Measurements from ENCODE around the gene SGCG.
"Not testable (repeated sequence)": the region's sequence is repeated elsewhere in the genome, so short reads cannot be mapped to it uniquely, and the experiment has no call there.

Gene SGCG

GRCh38 chr13:23212671-23213070 is 31.9 kb downstream of the SGCG start:
- no peak for DNase-seq

DNA sequence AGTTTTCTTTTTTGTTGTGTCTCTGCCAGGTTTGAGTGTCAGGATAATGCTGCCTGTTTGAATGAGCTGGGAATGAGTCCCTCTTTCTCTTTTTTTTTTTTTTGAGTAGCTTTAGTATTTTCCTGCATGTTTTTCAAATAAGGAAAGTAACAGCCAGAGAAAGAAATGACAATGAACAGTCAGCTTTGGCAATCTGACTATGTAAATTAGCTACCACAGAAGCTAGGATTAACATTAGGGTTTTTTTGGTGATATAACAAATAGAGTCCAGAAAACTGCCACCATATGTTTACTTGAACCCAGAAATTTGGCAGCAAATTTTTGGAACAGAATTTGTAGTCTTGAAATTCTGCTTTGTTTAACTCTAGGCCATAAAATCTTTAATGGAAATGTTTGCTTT is 50.5 kb downstream of the SGCG start:
- DNase-seq: no peak

DNA sequence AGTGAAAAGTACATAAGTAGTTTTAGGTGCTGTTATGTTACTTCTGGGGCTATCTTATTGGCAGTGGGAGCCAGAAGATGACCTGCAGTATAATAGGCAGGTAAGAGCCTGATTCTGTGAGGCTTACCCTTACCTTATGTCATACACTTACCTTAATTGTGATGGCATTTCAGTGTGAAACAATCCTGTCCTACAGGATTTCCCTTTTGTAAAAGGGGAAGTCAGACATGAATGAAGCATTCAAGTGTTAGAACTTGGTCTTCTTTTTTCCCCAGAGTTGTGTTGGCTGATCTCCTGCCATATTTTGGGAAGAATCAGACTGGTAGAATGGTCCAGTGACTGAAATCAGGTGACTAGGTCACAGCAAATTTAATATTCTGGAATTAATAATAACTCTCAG is 55.2 kb downstream of the SGCG start:
- DNase-seq: no peak

- no peak for DNase-seq
Measured at GRCh38 chr13:23243066-23243465, 62.3 kb downstream of the SGCG start.

- DNase-seq: not testable (repeated sequence)
Measured at GRCh38 chr13:23248410-23248809, 67.6 kb downstream of the SGCG start.

GRCh38 chr13:23254506-23254905 is 73.7 kb downstream of the SGCG start:
- DNase-seq: no peak

DNA sequence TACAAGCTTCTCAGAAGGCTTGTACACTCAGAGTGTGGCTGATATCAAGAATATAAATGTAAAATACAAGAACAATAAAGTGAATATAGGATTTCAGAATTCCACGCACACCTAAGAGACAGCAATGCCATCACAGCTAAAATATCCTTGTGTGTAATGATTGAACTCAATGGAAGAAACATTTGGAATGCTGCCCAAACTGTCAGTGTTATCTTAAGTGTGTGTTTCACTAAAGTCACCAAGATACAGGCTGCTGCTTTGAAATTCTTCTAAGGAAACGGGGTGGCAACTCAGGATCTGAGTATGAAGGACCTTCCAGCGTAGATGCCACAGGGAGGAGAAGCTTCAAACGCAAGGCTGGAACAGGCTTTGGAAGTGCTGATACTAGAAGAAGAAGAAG is 86.8 kb downstream of the SGCG start:
- no peak for DNase-seq

DNA sequence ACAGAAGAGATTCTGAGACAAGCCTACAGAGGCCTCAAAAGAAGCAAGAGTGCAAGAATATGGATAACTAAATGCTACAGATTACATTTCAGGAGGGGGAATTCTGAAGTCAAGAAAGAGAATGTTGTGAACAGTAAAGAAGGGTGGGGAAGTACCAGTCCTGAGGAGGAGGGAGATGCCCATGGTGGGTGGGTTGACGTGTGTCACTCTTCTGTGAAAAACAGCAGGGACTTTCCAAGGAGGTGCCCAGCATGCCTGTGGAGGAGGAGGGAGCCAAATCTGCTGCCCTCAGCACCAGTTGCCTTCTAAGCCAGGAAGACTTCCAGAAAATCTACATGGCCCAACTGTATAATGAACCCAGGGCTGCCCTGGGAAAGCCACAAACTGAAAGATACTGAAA is 87.7 kb downstream of the SGCG start:
- DNase-seq: no peak

- DNase-seq: no peak
Measured at GRCh38 chr13:23271331-23271730, 90.6 kb downstream of the SGCG start.

- no peak for DNase-seq
Measured at GRCh38 chr13:23273498-23273897, 92.7 kb downstream of the SGCG start.

DNA sequence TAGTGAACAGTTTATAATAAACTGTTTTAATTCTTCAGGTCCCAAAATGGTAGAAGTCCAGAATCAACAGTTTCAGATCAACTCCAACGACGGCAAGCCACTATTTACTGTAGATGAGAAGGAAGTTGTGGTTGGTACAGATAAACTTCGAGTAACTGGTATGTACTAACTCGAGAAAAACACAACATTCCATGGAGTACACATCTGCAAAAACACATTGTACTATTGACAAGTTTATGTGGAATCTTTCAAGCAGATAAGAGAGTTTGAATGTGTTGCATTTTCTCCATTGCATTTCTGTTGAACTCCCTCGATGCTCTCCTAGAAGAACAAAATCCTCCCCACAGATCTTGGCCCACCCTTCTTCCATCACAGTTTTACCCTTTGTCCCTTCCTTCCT is 98.5 kb downstream of the SGCG start:
- no peak for DNase-seq

- no peak for DNase-seq
Measured at GRCh38 chr13:23288564-23288963, 107.8 kb downstream of the SGCG start.

DNA sequence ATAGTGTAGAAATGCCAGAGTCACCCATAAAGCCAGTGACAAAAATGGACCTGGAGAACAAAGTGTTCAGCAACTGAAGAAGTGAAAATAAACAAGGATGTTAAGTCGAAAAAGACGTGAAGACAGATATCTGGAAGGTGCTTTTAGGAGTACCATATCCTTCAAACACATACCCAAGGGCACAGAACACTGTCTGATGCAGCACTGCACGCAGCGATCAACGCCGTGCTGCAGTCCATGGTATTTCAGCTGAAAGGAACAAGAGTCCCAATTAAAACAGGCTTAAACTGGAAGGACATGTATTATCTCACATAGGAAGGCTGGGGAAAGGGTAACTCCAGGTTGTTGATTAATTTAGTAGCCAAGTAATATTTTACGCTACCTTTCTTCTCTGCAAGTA is 108.2 kb downstream of the SGCG start:
- no peak for DNase-seq

DNA sequence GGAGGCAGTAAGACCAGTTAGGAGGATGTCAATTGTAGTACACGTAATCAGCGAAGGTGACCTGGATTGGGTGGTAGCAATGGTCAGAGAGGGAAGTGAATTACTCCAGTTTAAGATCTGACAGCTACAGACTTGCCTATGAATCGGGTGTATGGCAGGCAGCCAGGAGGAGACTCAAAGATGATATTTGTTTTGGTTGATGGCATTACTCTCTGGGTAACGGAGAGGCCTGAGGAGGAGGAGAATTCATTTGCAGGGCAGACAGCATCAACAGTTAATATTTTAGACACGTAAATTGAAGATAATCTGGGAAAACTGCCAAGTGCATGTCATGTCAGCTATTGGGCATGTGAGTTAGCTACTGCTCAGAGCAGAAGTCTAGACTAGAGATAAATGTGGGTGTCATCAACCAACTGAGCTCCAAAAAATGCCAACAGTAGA is 109.2 kb downstream of the SGCG start:
- no peak for DNase-seq

GRCh38 chr13:23292586-23292985 is 111.8 kb downstream of the SGCG start:
- DNase-seq: no peak

GRCh38 chr13:23314837-23315236 is 134.1 kb downstream of the SGCG start:
- DNase-seq: not testable (repeated sequence)

DNA sequence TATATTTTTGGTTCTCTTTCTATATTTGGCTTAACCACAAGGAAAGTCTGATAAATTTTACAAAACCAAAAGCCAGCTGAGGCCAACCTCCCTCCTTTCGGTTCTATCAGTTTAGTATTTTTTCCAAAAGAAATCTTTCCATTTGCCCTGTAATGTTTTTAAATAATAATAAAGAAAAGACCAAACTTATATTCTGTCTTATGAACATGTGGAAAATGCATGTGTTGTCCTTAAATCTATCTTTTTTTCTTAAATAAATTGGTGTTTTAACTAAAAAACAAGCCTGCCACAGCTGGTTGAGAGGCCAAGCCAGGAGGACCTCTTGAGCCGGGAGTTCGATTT is 139.1 kb downstream of the SGCG start:
- no peak for DNase-seq

DNA sequence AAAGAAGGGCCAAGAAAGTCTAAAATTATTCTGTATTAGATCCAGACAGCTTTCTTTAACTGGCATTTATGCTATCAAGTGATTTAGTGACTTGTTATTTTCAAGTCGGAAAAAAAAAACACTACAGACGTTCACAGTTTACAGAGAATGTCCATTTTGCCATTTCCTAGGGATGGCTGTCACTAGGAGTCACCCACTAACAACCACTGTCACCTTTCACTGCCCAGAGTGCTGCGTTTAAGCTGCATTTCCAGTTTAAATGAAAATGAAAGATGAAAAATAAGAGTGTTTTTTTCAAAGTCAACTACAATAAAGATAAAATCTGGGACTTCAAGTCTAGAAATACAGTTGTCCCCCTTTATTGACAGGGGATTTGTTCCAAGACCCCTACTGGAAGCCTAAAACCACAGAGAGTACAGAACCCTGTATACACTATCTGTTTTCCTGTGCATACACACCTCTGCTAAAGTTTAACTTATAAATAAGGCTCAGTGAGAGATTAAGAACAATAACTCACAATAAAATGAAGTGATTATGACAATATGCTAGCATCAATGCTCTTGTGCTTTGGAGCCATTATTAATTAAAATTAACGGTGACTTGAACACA is 140.3 kb downstream of the SGCG start:
- DNase-seq: no peak

DNA sequence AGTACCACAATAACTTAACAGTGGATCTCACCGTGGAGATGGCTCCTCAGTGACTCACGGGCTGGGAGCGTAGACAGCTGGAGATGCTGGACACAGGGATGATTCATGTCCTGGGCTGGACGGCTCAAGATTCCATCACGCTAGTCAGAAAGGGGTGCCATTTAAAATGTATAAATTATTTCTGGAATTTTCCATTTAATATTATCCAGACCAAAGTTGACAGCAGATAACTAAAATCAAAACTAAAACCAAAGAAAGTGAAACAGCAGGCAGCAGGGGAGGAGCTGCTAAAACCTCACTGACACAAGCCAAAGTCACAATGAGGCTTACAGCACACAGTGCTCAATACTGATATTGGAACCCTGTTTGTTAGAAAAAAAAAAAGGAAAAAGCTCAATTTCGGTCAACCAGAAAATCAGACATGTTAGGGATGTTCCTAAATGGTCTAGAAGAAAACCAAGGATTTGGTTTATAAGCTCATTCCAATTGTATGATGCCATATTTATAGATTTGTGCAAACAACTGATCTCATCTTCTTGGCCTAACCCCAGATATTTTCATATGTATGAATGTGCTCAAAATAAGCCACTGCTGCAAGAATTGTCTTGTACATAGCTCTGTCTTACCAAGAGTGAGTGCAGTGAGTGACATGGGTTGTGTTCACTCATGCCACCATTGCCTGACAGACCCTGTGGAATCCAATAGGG is 140.9 kb downstream of the SGCG start:
- DNase-seq: no peak

GRCh38 chr13:23322353-23323336 is 141.9 kb downstream of the SGCG start:
- no peak for DNase-seq

GRCh38 chr13:23323946-23324709 is 143.3 kb downstream of the SGCG start:
- DNase-seq: no peak

DNA sequence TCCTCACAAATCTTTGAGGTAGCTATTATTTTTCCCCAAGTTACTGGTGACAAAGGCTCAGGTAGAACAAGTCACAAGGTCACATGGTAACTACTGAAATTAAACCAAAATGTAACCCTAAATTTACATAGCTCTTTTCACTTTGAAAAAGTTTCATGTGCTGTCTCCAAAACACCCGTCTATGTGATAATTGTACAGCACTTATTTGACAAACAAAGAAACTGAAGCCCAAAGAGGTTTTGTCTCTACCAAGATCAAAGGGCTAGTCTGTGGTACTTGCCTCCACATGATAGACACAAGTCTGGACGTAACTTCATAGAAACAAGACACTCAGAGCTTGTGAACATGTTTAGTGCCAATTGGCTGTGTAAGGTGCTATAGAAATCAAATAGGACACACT is 144.4 kb downstream of the SGCG start:
- DNase-seq: no peak

DNA sequence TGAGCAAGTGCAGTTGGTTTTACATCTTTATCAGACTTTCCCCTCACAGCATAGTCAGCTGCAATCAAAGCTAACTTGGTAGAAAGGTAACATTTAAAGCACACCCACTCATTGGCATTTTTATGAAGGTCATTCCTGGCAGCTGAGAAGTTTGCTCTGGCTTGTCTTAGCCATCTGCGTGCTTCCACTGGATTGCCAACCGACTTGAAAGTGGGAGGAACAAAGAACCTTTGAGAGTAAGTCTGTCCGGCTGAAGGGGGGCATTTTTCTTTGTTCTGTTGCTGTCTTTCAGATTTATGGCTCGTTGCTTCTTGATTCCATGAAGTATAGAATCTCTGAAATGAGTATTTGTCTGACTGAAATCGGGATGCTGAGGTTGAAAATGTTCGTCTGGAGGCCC is 149.6 kb downstream of the SGCG start:
- DNase-seq: no peak
